ENCODE data around the gene CACNA1D.

CACNA1D gene

DNA sequence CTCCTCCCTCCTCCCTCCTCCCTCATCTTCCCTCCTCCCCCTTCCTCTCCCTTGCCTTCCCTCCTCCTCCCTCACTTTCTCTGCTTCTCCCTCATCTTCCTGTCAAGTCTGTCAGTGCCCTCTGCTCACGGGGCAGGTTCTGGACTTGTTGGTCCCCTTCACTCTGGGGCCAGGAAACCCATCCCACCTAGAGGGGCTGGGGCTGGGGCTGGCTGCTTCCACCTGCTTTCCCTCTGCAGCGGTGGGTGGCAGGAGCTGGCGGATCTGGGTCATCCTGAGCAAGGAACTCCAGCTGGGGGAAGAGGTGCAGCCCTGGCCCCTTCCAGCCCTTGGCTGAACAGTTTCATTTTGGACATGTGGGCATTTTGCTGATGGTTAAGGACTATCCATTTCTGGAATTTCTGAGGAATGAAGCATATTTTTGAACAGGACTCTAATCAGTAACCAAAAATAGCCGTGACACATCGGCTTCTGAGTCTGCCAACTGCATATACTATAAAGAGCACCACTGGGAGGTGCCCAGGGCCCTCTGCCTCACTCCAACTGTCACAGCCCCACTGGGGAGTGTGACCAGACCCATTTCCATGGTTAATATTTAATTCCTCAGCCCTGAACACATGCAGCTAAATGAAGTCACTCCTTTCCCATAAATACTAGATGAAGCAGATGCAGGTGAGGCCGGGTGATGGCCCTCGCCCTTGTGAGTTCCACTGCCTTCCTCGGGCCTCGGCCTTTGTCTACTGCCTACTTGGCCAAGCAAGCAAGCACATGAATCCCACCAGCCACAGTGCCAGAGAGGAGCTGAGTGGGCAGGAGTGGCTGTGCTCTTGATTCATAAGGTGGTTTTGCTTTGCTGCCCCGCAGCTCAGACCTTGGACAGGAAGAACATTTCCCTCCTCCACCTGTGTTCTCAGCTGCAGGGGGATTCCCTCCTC lies 312.0 kb downstream of the CACNA1D start:
- DNase-seq (ENCODE audit: low read depth), result no peak

DNA sequence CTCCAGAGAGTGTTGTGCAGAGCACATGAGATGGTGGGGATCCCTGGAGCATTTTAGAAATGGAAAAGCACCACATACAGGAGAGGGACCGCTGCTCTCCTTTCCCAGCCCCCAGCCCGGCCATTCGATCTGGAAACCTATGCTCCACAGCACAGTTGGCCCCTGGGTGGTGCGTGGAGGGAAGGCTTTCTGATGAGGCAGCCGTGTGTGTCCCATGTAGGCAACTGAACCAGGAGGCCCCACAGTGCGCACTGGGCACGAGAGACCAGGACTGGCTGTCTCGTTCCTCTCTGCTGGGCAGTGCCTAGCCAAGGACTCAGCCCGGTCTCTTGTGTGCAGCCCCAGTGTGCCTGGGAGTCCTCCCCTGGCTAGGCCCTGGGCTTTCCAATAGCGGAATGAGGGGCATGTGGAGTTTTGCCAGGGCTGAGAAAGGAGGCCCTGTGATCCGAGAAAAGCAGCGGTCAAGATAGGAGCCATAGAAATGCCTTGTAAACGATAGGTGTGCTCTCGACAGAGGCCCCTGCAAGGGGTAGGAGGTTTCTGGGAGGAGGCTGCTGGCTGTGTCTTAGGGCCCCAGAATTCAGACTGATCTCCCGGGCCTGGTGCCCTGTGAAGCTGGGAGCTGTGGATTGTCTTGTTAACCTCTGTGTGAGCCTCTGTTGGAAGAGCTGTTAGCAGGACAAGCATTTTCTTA lies 312.9 kb downstream of the CACNA1D start:
- no peak for DNase-seq (ENCODE audit: low read depth)

GRCh38 chr3:53808496-53808895 lies 314.1 kb downstream of the CACNA1D start:
- no peak for DNase-seq (ENCODE audit: low read depth)

DNA sequence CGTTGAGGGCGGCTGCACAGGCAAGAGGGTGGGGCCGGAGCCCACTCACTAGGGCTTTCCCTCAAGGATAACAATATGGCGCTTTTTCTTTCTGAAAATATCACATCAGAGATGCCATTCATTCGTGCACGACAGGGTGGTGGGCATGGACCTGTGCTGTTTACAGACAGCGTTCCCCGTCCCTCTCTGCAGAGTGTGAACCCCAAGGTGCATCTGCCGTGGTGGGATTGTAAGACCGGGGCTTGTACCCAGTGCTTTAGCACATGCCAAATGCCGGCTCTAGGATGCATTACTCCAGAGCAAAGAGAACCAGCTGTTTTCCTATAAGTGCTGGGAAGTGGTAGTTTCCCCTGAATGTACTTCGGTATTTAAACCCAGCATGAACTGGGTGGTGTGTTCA lies 314.9 kb downstream of the CACNA1D start:
- DNase-seq (ENCODE audit: low read depth), result no peak

DNA sequence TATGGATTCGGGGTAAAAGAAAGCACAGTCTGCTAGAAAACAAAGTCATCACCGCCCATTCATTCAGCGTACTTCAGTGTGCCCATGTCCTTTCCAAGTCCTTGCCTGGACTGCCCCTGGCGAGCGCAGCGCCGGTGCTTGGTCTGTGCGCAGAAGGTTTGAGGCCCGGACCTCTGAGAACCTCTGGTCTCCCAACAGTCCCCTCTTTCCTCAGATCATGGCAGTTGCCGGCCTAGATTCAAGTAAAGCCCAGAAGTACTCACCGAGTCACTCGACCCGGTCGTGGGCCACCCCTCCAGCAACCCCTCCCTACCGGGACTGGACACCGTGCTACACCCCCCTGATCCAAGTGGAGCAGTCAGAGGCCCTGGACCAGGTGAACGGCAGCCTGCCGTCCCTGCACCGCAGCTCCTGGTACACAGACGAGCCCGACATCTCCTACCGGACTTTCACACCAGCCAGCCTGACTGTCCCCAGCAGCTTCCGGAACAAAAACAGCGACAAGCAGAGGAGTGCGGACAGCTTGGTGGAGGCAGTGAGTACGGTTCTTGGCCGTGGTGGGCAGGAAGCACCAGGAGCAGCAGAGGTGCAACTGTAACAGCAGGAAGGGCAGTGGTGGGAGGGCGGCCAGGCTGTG lies 315.5 kb downstream of the CACNA1D start:
- no peak for DNase-seq (ENCODE audit: low read depth)

DNA sequence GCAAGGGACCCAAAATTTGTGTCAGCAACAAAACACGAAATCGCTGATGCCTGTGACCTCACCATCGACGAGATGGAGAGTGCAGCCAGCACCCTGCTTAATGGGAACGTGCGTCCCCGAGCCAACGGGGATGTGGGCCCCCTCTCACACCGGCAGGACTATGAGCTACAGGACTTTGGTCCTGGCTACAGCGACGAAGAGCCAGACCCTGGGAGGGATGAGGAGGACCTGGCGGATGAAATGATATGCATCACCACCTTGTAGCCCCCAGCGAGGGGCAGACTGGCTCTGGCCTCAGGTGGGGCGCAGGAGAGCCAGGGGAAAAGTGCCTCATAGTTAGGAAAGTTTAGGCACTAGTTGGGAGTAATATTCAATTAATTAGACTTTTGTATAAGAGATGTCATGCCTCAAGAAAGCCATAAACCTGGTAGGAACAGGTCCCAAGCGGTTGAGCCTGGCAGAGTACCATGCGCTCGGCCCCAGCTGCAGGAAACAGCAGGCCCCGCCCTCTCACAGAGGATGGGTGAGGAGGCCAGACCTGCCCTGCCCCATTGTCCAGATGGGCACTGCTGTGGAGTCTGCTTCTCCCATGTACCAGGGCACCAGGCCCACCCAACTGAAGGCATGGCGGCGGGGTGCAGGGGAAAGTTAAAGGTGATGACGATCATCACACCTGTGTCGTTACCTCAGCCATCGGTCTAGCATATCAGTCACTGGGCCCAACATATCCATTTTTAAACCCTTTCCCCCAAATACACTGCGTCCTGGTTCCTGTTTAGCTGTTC lies 316.9 kb downstream of the CACNA1D start:
- DNase-seq (ENCODE audit: low read depth), result no peak

DNA sequence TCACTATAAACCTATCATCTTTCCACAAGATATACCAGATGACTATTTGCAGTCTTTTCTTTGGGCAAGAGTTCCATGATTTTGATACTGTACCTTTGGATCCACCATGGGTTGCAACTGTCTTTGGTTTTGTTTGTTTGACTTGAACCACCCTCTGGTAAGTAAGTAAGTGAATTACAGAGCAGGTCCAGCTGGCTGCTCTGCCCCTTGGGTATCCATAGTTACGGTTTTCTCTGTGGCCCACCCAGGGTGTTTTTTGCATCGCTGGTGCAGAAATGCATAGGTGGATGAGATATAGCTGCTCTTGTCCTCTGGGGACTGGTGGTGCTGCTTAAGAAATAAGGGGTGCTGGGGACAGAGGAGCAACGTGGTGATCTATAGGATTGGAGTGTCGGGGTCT lies 318.0 kb downstream of the CACNA1D start:
- DNase-seq (ENCODE audit: low read depth), result no peak

- no peak for DNase-seq (ENCODE audit: low read depth)
Measured at GRCh38 chr3:53813229-53813628, 318.8 kb downstream of the CACNA1D start.

- no peak for DNase-seq (ENCODE audit: low read depth)
Measured at GRCh38 chr3:53813876-53814275, 319.5 kb downstream of the CACNA1D start.

GRCh38 chr3:53815067-53815466 lies 320.7 kb downstream of the CACNA1D start:
- no peak for DNase-seq (ENCODE audit: low read depth)

DNA sequence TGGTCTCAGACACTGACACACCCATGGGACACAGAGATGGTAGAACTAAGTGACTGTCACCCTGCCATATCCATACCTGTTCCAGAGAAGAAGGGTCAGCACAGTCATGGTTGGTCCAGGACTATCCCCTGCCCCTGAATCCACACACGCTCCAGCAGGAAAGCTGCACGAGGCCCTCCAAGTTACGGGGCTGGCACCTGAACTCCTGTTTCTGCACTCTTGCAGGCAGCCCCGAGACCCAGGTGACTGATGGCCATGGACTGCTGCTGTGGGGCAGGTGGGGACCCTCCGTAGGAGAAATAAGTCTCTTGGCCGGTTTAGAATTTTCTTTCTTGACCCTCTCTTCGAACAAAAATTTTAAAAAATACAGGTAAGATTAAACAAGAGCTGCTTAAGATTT lies 321.2 kb downstream of the CACNA1D start:
- no peak for DNase-seq (ENCODE audit: low read depth)

GRCh38 chr3:53816425-53816824 lies 322.0 kb downstream of the CACNA1D start:
- DNase-seq (ENCODE audit: low read depth), result no peak

DNA sequence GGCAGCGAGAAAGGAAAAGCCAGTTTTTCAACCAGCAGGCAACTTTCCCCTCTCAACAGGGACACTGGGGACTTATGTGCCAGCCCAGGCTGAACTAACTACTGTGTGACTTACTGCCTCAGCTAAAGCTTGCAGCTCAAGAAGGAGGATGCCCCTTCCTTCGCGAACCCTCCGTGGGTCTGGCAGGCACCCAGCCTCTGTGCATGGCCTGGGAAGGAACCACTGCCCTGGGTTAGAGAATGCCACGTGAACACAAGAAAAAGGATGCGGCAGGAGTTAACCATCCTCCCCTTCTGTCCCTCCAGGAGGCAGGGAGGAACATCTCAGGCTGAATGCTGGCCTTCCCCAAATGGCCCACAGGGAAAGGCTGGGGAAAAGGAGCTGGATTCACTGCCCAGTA lies 322.8 kb downstream of the CACNA1D start:
- DNase-seq (ENCODE audit: low read depth), result no peak

GRCh38 chr3:53817809-53818208 lies 323.4 kb downstream of the CACNA1D start:
- DNase-seq (ENCODE audit: low read depth), result no peak

GRCh38 chr3:53818221-53819162 lies 324.1 kb downstream of the CACNA1D start:
- DNase-seq (ENCODE audit: low read depth), result no peak

GRCh38 chr3:53819163-53819868 lies 324.9 kb downstream of the CACNA1D start:
- DNase-seq (ENCODE audit: low read depth), result no peak

GRCh38 chr3:53820084-53820483 lies 325.7 kb downstream of the CACNA1D start:
- no peak for DNase-seq (ENCODE audit: low read depth)

- DNase-seq (ENCODE audit: low read depth), result no peak
Measured at GRCh38 chr3:53820756-53821580, 326.6 kb downstream of the CACNA1D start.

- no peak for DNase-seq (ENCODE audit: low read depth)
Measured at GRCh38 chr3:53821631-53822121, 327.3 kb downstream of the CACNA1D start.
